ENCODE data around the gene KIF25. TPM values are rescaled to one million over a fixed set of nuclear protein-coding genes. Genes with fewer than 3 reads are reported as not detected.

KIF25 gene
- total RNA-seq, 1 experiment from 2014 or later, result not detected

DNA sequence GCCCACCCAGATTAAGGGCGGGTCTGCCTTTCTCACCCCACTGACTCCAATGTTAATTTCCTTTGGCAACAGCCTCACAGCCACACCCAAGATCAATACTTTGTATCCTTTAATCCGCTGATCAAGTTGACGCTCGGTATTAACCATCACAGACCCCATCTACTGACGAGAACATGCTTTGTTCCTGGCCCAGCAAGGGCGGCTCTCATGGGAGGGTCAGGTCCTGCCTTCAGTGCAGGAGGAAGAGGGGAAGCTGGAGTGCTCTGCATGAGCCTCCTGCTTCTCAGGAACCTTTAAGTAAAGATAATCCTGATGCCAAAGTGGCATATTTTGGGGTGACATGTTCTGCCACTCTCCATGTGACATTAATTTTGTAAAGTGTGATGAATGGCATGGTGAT, 8.3 kb downstream of the KIF25 start:
- Mint-ChIP-seq H3K27ac (ENCODE audit: low read depth, unreplicated experiment) (peak overlapping the region; percentile 49), H3K36me3 (ENCODE audit: insufficient read depth, unreplicated experiment) (no peaks in the 10 kb centered on the region)

DNA sequence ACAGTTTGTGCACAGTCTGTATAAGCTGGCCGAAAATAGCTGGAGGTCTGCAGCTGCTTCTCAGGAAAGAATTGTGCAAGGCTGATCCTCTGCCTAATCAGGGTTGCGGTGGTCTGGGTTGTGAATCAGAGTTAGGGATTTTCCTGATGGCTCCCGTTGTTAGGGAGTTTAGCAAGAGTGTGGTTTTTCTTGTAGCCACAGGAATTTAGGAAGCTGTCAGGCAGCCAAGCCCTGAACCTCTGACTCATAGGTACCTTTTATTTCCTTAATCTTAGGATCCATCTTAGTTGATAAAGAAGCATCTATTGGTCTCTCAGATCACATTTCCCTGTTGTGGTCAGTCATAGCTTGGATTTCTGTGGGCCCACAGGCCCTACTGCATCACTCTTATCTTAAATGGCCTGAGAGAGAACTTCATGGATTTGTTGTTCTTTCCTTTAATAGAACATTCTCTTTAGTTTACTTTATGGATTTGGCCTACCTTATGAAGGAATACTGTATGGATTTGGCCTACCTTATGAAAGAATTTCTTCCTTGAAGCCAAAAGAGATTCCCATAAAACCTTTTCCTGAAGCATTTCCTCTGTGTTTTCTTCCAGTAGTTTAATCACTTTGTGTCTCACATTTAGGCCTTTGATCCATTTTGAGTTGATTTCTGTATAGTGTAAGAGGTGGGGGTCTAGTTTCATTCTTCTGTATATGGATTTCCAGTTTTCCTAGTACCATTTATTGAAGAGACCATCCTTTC, 10.3 kb downstream of the KIF25 start:
- peak overlapping the region; percentile 63 for H3K27ac Mint-ChIP-seq (ENCODE audit: low read depth, unreplicated experiment)
- intact Hi-C loops (cut with micrococcal nuclease), result no loop called here
- no TSS peak for BruUV-seq (replicated peaks)

More for the DNA sequence above, 8.3 kb downstream of the KIF25 start:
- peaks cover 24% of the 10 kb centered on the region for H3K4me1 Mint-ChIP-seq (ENCODE audit: insufficient read depth, unreplicated experiment)
- ChIA-PET POLR2A (no interaction called here), CTCF (no interaction called here)
- H3K4me3 Mint-ChIP-seq (ENCODE audit: unreplicated experiment), result no peak overlapping the region
- intact Hi-C loops (cut with micrococcal nuclease), result no loop called here
- BruUV-seq (replicated peaks), result no TSS peak
- peaks cover 14% of the 10 kb centered on the region for H3K9me3 Mint-ChIP-seq (ENCODE audit: unreplicated experiment)
- peaks cover 29% of the 10 kb centered on the region for H3K27me3 Mint-ChIP-seq (ENCODE audit: insufficient read depth, unreplicated experiment)
- DNase-seq (ENCODE audit: unreplicated experiment), result no peak
- TF ChIP-seq, protein P1, sequence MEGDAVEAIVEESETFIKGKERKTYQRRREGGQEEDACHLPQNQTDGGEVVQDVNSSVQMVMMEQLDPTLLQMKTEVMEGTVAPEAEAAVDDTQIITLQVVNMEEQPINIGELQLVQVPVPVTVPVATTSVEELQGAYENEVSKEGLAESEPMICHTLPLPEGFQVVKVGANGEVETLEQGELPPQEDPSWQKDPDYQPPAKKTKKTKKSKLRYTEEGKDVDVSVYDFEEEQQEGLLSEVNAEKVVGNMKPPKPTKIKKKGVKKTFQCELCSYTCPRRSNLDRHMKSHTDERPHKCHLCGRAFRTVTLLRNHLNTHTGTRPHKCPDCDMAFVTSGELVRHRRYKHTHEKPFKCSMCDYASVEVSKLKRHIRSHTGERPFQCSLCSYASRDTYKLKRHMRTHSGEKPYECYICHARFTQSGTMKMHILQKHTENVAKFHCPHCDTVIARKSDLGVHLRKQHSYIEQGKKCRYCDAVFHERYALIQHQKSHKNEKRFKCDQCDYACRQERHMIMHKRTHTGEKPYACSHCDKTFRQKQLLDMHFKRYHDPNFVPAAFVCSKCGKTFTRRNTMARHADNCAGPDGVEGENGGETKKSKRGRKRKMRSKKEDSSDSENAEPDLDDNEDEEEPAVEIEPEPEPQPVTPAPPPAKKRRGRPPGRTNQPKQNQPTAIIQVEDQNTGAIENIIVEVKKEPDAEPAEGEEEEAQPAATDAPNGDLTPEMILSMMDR (IDR thresholded peaks at IDR 0.05; ENCODE audit: unreplicated experiment), result no peak

DNA sequence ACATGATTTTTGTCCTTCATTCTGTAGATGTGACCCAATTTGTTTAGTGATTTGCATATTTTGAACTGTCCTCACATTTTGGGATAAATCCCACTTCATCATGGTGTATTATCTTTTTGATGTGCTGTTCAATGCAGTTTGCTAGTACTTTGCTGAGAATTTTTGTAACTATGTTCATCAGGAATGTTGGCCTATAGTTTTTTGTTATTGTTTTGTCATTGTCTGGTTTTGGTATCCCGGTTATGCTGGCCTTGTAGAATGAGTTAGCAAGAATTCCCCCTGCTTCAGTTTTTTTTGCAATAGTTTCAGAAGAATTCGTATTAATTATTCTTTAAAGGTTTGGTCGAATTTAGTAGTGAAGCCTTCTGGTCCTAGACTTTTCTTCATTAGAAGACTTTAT, 11.9 kb downstream of the KIF25 start:
- POLR2A ChIA-PET, result no interaction called here
- CTCF ChIA-PET, result no interaction called here
- Mint-ChIP-seq H3K27ac (ENCODE audit: low read depth, unreplicated experiment) (no peak overlapping the region), H3K27me3 (ENCODE audit: insufficient read depth, unreplicated experiment) (peaks cover 11% of the 10 kb centered on the region), H3K4me3 (ENCODE audit: unreplicated experiment) (no peak overlapping the region), H3K36me3 (ENCODE audit: insufficient read depth, unreplicated experiment) (peaks cover 7% of the 10 kb centered on the region), H3K4me1 (ENCODE audit: insufficient read depth, unreplicated experiment) (peaks cover 18% of the 10 kb centered on the region), H3K9me3 (ENCODE audit: unreplicated experiment) (peaks cover 25% of the 10 kb centered on the region)
- BruUV-seq (replicated peaks), result no TSS peak
- TF ChIP-seq, protein P1 (IDR thresholded peaks at IDR 0.05; ENCODE audit: unreplicated experiment), result no peak
- intact Hi-C loops (cut with micrococcal nuclease), result no loop called here
- DNase-seq (ENCODE audit: unreplicated experiment), result no peak

More for the DNA sequence above, 10.3 kb downstream of the KIF25 start:
- Mint-ChIP-seq H3K9me3 (ENCODE audit: unreplicated experiment) (peaks cover 25% of the 10 kb centered on the region), H3K4me1 (ENCODE audit: insufficient read depth, unreplicated experiment) (peaks cover 23% of the 10 kb centered on the region), H3K36me3 (ENCODE audit: insufficient read depth, unreplicated experiment) (peaks cover 7% of the 10 kb centered on the region), H3K27me3 (ENCODE audit: insufficient read depth, unreplicated experiment) (peaks cover 26% of the 10 kb centered on the region), H3K4me3 (ENCODE audit: unreplicated experiment) (peak overlapping the region; percentile 10)
- TF ChIP-seq, protein P1 (IDR thresholded peaks at IDR 0.05; ENCODE audit: unreplicated experiment), result no peak
- ChIA-PET CTCF (no interaction called here), POLR2A (interaction anchor here (0.7 to 1.3 kb wide), 5 partner anchors 9 to 1387 kb away, joined by 3 to 4 read pairs (median 3); no protein-coding TSS in a partner anchor)
- peak; percentile 98 for DNase-seq (ENCODE audit: unreplicated experiment)

DNA sequence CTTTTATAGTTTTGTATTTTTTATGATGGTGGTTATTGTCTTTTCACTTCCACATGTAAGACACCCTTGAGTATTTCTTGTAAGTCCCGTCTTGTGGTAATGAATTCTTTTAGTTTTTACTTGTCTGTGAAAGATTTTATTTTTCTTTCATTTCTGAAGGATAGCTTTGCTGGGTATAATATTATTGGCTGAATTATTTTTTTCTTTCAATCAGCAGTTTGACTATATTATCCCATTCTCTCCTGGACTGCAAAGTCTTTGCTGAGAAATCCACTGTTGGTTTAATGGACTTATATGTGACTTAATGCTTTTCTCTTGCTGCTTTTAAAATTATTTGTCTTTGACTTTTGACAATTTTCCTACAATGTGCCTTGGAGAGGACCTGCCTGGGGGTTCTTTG, 13.8 kb downstream of the KIF25 start:
- Mint-ChIP-seq H3K4me3 (ENCODE audit: unreplicated experiment) (no peak overlapping the region), H3K4me1 (ENCODE audit: insufficient read depth, unreplicated experiment) (peaks cover 12% of the 10 kb centered on the region), H3K9me3 (ENCODE audit: unreplicated experiment) (peaks cover 25% of the 10 kb centered on the region), H3K27me3 (ENCODE audit: insufficient read depth, unreplicated experiment) (no peaks in the 10 kb centered on the region), H3K36me3 (ENCODE audit: insufficient read depth, unreplicated experiment) (peaks cover 11% of the 10 kb centered on the region), H3K27ac (ENCODE audit: low read depth, unreplicated experiment) (no peak overlapping the region)
- TF ChIP-seq, protein P1 (IDR thresholded peaks at IDR 0.05; ENCODE audit: unreplicated experiment), result no peak
- no peak for DNase-seq (ENCODE audit: unreplicated experiment)
- POLR2A ChIA-PET, result no interaction called here
- CTCF ChIA-PET, result no interaction called here
- intact Hi-C loops (cut with micrococcal nuclease), result no loop called here
- no TSS peak for BruUV-seq (replicated peaks)
